GM12878 (cell line): Measurements from ENCODE around the gene IL4. TPM values are rescaled to one million over a fixed set of nuclear protein-coding genes. Genes with fewer than 3 reads are reported as not detected.

Source experiments
- ATF7 ChIP-seq: fragments of 450-650 bp; IDR thresholded peaks from 2 replicates; pipeline ENCODE4 v1.6.1; 2016; ENCODE audit warnings: low read depth, mild to moderate bottlenecking
- CBX3 ChIP-seq: fragments of 200-600 bp; sonication (generic); IDR thresholded peaks from 2 replicates; pipeline ENCODE4 v1.6.1; 2016; ENCODE audit warnings: low read depth, borderline replicate concordance
- CREM ChIP-seq: IDR thresholded peaks from 2 replicates; pipeline ENCODE4 v1.6.1; 2014; ENCODE audit warnings: antibody characterized with exemption, low read depth
- RAD51 ChIP-seq: fragments of 450-650 bp; IDR thresholded peaks from 2 replicates; pipeline ENCODE4 v1.6.1; 2016; ENCODE audit warnings: moderate library complexity, mild to moderate bottlenecking, inconsistent platforms
- TAF1 ChIP-seq: IDR thresholded peaks from 2 replicates; pipeline ENCODE4 v1.6.1; 2011; ENCODE audit warnings: mild to moderate bottlenecking, low read depth, low read length, borderline replicate concordance
- USF1 ChIP-seq: IDR thresholded peaks from 2 replicates; pipeline ENCODE4 v1.6.1; 2011; ENCODE audit warnings: borderline replicate concordance, low read depth, mild to moderate bottlenecking, moderate library complexity, mixed read lengths, low read length; ENCODE audit not compliant: insufficient read depth; ENCODE audit errors: extremely low read length
- polyA plus RNA-seq, 11 experiments: library from polyadenylated mRNA; depleted of rRNA in 4 of 11; unstranded in 6 of 11; stranded (reverse) in 5 of 11; fragments of >200 nt; fragmentation: Nextera tagmentation in 4 of 11; fragmentation: Illumina TruSeq in 1 of 11; extraction: Ambion mirVana in 4 of 11; extraction: Trizol in 1 of 11; gene quantifications; 1 replicate in 1 of 11; 2 replicates in 10 of 11; pipeline versions ENCODE4 v1.2.1 to v1.2.3, GENCODE V29; 2011 to 2016; ENCODE audit warnings: inconsistent platforms in 2 of 11, missing spikeins in 2 of 11, low read depth in 1 of 11
- total RNA-seq, 4 experiments: library from RNA; depleted of rRNA in 3 of 4; stranded (reverse); fragments of >200 nt in 3 of 4; fragmentation: Illumina TruSeq in 1 of 4; extraction: Trizol in 1 of 4; gene quantifications; 2 replicates each; pipeline versions ENCODE4 v1.2.1 to v1.2.3, GENCODE V29; 2013 to 2021
- TF ChIP-seq, protein P1 (sequence below): fragments of 150-350 bp; IDR thresholded peaks from 2 replicates; pipeline ENCODE4 v1.6.1; 2016; ENCODE audit warnings: low read depth, low read length

Gene IL4
- total and polyA plus RNA-seq, 10 of the 15 experiments (the other 5 are each of a cell fraction or from before 2014, with no cell fraction given), result 0.20 to 0.80 (median 0.50) TPM; not detected in 7

DNA sequence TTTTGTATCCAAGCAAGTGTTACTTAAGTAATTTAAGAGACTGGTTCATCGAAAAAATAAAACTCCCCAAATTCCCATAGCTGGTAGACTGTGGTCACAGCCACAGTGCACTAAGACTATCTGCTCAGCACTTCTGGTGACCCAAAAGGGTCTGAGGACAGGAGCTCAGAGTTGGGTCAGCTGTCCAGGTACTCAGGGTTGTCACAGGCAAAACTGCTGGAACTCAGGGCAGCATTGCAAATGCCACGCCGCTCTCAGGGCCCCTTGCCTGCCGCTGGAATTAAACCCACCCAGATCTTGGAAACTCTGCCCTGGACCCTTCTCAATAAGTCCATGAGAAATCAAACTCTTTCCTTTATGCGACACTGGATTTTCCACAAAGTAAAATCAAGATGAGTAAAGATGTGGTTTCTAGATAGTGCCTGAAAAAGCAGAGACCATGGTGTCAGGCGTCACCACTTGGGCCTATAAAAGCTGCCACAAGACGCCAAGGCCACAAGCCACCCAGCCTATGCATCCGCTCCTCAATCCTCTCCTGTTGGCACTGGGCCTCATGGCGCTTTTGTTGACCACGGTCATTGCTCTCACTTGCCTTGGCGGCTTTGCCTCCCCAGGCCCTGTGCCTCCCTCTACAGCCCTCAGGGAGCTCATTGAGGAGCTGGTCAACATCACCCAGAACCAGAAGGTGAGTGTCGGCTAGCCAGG lies 16.0 kb upstream of the IL4 start, which contains the start of gene IL13 (continued):
- TF ChIP-seq USF1 (no peak), CBX3 (no peak), RAD51 (no peak), ATF7 (no peak), CREM (no peak), TAF1 (no peak)
- TF ChIP-seq, protein P1, sequence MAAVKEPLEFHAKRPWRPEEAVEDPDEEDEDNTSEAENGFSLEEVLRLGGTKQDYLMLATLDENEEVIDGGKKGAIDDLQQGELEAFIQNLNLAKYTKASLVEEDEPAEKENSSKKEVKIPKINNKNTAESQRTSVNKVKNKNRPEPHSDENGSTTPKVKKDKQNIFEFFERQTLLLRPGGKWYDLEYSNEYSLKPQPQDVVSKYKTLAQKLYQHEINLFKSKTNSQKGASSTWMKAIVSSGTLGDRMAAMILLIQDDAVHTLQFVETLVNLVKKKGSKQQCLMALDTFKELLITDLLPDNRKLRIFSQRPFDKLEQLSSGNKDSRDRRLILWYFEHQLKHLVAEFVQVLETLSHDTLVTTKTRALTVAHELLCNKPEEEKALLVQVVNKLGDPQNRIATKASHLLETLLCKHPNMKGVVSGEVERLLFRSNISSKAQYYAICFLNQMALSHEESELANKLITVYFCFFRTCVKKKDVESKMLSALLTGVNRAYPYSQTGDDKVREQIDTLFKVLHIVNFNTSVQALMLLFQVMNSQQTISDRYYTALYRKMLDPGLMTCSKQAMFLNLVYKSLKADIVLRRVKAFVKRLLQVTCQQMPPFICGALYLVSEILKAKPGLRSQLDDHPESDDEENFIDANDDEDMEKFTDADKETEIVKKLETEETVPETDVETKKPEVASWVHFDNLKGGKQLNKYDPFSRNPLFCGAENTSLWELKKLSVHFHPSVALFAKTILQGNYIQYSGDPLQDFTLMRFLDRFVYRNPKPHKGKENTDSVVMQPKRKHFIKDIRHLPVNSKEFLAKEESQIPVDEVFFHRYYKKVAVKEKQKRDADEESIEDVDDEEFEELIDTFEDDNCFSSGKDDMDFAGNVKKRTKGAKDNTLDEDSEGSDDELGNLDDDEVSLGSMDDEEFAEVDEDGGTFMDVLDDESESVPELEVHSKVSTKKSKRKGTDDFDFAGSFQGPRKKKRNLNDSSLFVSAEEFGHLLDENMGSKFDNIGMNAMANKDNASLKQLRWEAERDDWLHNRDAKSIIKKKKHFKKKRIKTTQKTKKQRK, result no peak
